Forelimb muscle (tissue), 1 donor: ENCODE measurements around the gene L3HYPDH. TPM values are rescaled to one million over a fixed set of nuclear protein-coding genes. Genes with fewer than 3 reads are reported as not detected.

Source experiments
- DNase-seq: peaks from one replicate; pipeline ENCODE4 v3.0.0-alpha.2; 2013; ENCODE audit warnings: low read depth
- polyA plus RNA-seq: library from polyadenylated mRNA; unstranded; fragments of 120-200 nt; gene quantifications from one replicate; pipeline ENCODE4 v1.2.1, GENCODE V29; 2013; ENCODE audit not compliant: insufficient read length

Gene L3HYPDH
- 22.0 TPM for polyA plus RNA-seq

- DNase-seq = peak; percentile 88
Observed at GRCh38 chr14:59483819-59484638, at the start of gene L3HYPDH, which contains the start of gene JKAMP. Gene L3HYPDH (minus strand): TSS chr14:59484408. CDS start chr14:59484316, 92 bp downstream. Gene JKAMP (plus strand): TSS chr14:59484517. CDS start chr14:59484590, 73 bp downstream.

- DNase-seq = no peak
Observed at GRCh38 chr14:59532419-59532818, 48.2 kb upstream of the L3HYPDH start.

- no peak for DNase-seq
Observed at GRCh38 chr14:59530349-59530748, 46.1 kb upstream of the L3HYPDH start.

GRCh38 chr14:59529189-59529588, 45.0 kb upstream of the L3HYPDH start:
- DNase-seq = no peak

GRCh38 chr14:59520224-59520623, 36.0 kb upstream of the L3HYPDH start:
- DNase-seq = no peak

- no peak for DNase-seq
Observed at GRCh38 chr14:59511916-59512575, 27.8 kb upstream of the L3HYPDH start.

- no peak for DNase-seq
Observed at GRCh38 chr14:59510966-59511365, 26.8 kb upstream of the L3HYPDH start.

GRCh38 chr14:59510001-59510400, 25.8 kb upstream of the L3HYPDH start:
- DNase-seq = no peak

GRCh38 chr14:59509101-59509500, 24.9 kb upstream of the L3HYPDH start:
- no peak for DNase-seq

- DNase-seq = no peak
Observed at GRCh38 chr14:59507752-59508103, 23.5 kb upstream of the L3HYPDH start.

GRCh38 chr14:59507063-59507751, 23.0 kb upstream of the L3HYPDH start:
- DNase-seq = no peak

GRCh38 chr14:59503256-59503655, 19.0 kb upstream of the L3HYPDH start:
- no peak for DNase-seq

- DNase-seq = no peak
Observed at GRCh38 chr14:59500732-59501131, 16.5 kb upstream of the L3HYPDH start.

- no peak for DNase-seq
Observed at GRCh38 chr14:59492384-59492783, 8.2 kb upstream of the L3HYPDH start.

- no peak for DNase-seq
Observed at GRCh38 chr14:59490756-59491155, 6.5 kb upstream of the L3HYPDH start.

GRCh38 chr14:59484639-59485175, 499 bp upstream of the L3HYPDH start:
- DNase-seq = no peak

- DNase-seq = no peak
Observed at GRCh38 chr14:59483363-59483762, 845 bp downstream of the L3HYPDH start.

- DNase-seq = no peak
Observed at GRCh38 chr14:59482541-59483331, 1.5 kb downstream of the L3HYPDH start.

GRCh38 chr14:59481871-59482540, 2.2 kb downstream of the L3HYPDH start:
- DNase-seq = no peak

- DNase-seq = no peak
Observed at GRCh38 chr14:59481407-59481806, 2.8 kb downstream of the L3HYPDH start.

GRCh38 chr14:59480166-59480565, 4.0 kb downstream of the L3HYPDH start:
- DNase-seq = no peak
